Smooth muscle cell (in vitro differentiated cells): Measurements from ENCODE around the gene PDK1. TPM values are rescaled to one million over a fixed set of nuclear protein-coding genes. Genes with fewer than 3 reads are reported as not detected.

Source experiments
- DNase-seq: peaks from one replicate; lab custom pipeline; 2025; ENCODE audit not compliant: unreplicated experiment; lab: John Stamatoyannopoulos, UW
- H2AFZ ChIP-seq: fragments of 200-600 bp; sonication (generic); 2 replicates; pipeline ENCODE4 v1.6.0; 2016; ENCODE audit warnings: antibody characterized with exemption, low read depth, mild to moderate bottlenecking
- H3F3A ChIP-seq: fragments of 200-600 bp; sonication (generic); 2 replicates; pipeline ENCODE4 v1.6.0; 2017; ENCODE audit warnings: antibody characterized with exemption, low read depth
- H3K27ac ChIP-seq: fragments of 200-600 bp; sonication (generic); 2 replicates; pipeline ENCODE4 v1.5.1; 2016; ENCODE audit warnings: low read depth, mild to moderate bottlenecking
- H3K27me3 ChIP-seq: fragments of 200-600 bp; sonication (generic); 2 replicates; pipeline ENCODE4 v1.6.1; 2016; ENCODE audit warnings: low read depth, mild to moderate bottlenecking
- H3K36me3 ChIP-seq: fragments of 200-600 bp; sonication (generic); 2 replicates; pipeline ENCODE4 v1.5.1; 2016; ENCODE audit warnings: low read depth
- H3K4me1 ChIP-seq: fragments of 200-600 bp; sonication (generic); 2 replicates; pipeline ENCODE4 v1.5.1; 2016; ENCODE audit warnings: low read depth
- H3K4me2 ChIP-seq: fragments of 200-600 bp; sonication (generic); 2 replicates; pipeline ENCODE4 v1.6.0; 2016; ENCODE audit warnings: mild to moderate bottlenecking
- H3K4me3 ChIP-seq: fragments of 200-600 bp; sonication (generic); 2 replicates; pipeline ENCODE4 v1.5.1; 2016; ENCODE audit warnings: mild to moderate bottlenecking
- H3K79me2 ChIP-seq: fragments of 200-600 bp; sonication (generic); 2 replicates; pipeline ENCODE4 v1.6.0; 2016; ENCODE audit warnings: low read depth, mild to moderate bottlenecking
- H3K9ac ChIP-seq: fragments of 200-600 bp; sonication (generic); 2 replicates; pipeline ENCODE4 v1.6.0; 2016; ENCODE audit warnings: low read depth
- H3K9me3 ChIP-seq: fragments of 200-600 bp; sonication (generic); replicated peaks from 2 replicates; pipeline ENCODE4 v1.5.1; 2016; ENCODE audit warnings: low read depth
- H4K20me1 ChIP-seq: fragments of 200-600 bp; sonication (generic); 2 replicates; pipeline ENCODE4 v1.6.0; 2016; ENCODE audit warnings: low read depth
- WGBS: methylation state at CpG from one replicate; pipeline ENCODE4 v1.1.7; 2016; ENCODE audit warnings: low lambda C conversion rate; 5-methylcytosine and 5-hydroxymethylcytosine counted together
- polyA plus RNA-seq: library from polyadenylated mRNA; unstranded; fragments of >200 nt; fragmentation: Nextera tagmentation; extraction: Ambion mirVana; gene quantifications from 2 replicates; pipeline ENCODE4 v1.2.1, GENCODE V29; 2016
- total RNA-seq: library from RNA; depleted of rRNA; stranded (reverse); fragments of >200 nt; gene quantifications from 2 replicates; pipeline ENCODE4 v1.2.3, GENCODE V29; 2014
- TF ChIP-seq, protein P1 (sequence below): fragments of 200-600 bp; sonication (generic); IDR thresholded peaks from 2 replicates; pipeline ENCODE4 v1.5.1; 2017; ENCODE audit warnings: borderline replicate concordance, mild to moderate bottlenecking, antibody characterized with exemption; ENCODE audit not compliant: insufficient read depth, poor library complexity, severe bottlenecking

The PDK1 gene
- total and polyA plus RNA-seq, 2 experiments from 2014 or later, result 18.0 to 33.9 TPM

DNA sequence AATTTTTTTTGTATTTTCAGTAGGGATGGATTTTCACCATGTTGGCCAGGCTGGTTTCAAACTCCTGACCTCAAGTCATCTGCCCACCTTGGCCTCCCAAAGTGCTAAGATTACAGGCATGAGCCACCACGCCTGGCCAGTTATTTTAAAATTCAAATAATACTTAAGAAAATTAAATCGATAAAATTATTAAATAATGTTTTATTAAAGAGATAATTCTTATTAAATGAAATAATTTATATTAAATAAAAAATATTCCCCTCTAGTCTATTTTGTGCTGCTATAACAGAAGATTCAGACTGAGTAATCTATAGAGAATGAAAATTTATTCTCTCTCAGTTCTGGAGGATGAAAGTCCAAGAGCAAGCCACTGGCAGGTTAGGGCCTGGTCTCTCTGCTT, 61.2 kb downstream of the PDK1 start:
- DNase-seq, result no peak
- no peaks in the 10 kb centered on the region for H3K4me1 ChIP-seq
- H3K79me2 ChIP-seq, result no peaks in the 10 kb centered on the region
- H3K36me3 ChIP-seq, result no peaks in the 10 kb centered on the region
- H3K4me3 ChIP-seq, result no peak overlapping the region
- no peak overlapping the region for H3K4me2 ChIP-seq
- H3K27me3 ChIP-seq, result no peaks in the 10 kb centered on the region
- H3K27ac ChIP-seq, result no peak overlapping the region
- TF ChIP-seq, protein P1, sequence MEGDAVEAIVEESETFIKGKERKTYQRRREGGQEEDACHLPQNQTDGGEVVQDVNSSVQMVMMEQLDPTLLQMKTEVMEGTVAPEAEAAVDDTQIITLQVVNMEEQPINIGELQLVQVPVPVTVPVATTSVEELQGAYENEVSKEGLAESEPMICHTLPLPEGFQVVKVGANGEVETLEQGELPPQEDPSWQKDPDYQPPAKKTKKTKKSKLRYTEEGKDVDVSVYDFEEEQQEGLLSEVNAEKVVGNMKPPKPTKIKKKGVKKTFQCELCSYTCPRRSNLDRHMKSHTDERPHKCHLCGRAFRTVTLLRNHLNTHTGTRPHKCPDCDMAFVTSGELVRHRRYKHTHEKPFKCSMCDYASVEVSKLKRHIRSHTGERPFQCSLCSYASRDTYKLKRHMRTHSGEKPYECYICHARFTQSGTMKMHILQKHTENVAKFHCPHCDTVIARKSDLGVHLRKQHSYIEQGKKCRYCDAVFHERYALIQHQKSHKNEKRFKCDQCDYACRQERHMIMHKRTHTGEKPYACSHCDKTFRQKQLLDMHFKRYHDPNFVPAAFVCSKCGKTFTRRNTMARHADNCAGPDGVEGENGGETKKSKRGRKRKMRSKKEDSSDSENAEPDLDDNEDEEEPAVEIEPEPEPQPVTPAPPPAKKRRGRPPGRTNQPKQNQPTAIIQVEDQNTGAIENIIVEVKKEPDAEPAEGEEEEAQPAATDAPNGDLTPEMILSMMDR, result no peak
- H3K9ac ChIP-seq, result no peak overlapping the region
- peaks cover 13% of the 10 kb centered on the region for H4K20me1 ChIP-seq
- WGBS, result 99% methylated on average over 2 of the region's 2 CpGs
- no peak overlapping the region for H2AFZ ChIP-seq
- H3F3A ChIP-seq, result no peaks in the 10 kb centered on the region
- H3K9me3 ChIP-seq, result no peaks in the 10 kb centered on the region

DNA sequence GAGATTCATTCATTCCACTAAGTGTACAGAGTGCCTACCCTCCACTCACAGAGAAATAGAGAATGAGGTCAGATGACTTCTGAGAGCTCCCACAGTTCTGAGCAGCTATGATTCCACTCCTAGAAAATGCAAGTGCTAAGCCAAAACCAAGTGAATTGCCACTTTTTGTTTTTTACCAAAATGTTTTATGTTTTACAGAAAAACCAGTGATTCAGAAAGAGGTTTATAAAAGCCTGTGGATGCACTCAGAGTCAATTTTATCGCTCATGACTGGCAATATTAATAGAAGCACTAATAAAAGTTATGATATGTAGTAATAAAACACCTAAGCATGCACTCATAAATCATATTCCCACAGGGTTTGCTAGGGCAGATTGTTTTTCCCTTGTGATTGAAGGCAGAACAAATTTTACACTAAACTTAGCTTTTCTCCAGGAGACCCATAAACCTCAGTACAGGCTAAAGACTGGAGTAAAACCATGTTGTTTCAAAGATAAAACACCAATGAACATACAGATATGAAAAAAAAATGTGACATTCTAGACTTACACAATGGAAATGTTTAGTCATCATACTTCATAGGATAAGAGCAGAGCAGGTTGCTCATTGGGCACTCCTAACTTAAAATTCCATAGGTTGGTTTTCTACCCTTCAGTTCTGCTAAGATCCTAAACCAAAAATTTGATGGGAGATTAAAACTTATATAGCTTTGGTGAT, 67.5 kb downstream of the PDK1 start:
- H3K79me2 ChIP-seq, result no peaks in the 10 kb centered on the region
- H3K27ac ChIP-seq, result no peak overlapping the region
- no peaks in the 10 kb centered on the region for H3K4me1 ChIP-seq
- no peak overlapping the region for H3K4me3 ChIP-seq
- no peak overlapping the region for H2AFZ ChIP-seq
- no peaks in the 10 kb centered on the region for H3K9me3 ChIP-seq
- H3K27me3 ChIP-seq, result no peaks in the 10 kb centered on the region
- H3K4me2 ChIP-seq, result no peak overlapping the region
- H3F3A ChIP-seq, result no peaks in the 10 kb centered on the region
- DNase-seq, result no peak
- no peaks in the 10 kb centered on the region for H4K20me1 ChIP-seq
- no peak overlapping the region for H3K9ac ChIP-seq
- 97% methylated on average over 1 of the region's 1 CpG for WGBS
- H3K36me3 ChIP-seq, result no peaks in the 10 kb centered on the region
- TF ChIP-seq, protein P1, result no peak

DNA sequence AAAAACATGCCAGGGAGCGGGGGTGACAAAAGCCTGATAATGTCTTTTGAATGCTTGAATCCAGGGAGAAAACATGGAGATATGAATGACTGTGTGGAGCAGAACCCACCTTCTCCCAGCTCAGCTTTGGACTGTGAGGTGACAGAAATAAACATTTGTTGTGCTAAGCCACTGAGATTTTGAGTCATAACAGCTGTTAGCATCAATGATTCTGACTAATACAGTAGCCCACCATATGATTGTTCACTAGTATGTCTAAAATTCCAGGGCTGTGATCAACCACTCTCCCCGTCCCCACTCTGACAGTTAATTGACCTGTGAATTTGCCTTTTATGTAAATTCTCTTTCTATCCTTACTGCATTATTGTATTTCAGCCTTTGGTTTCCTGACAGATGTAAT, 69.1 kb downstream of the PDK1 start:
- H3K27me3 ChIP-seq, result no peaks in the 10 kb centered on the region
- H3K27ac ChIP-seq, result no peak overlapping the region
- no peak for DNase-seq
- H3K4me1 ChIP-seq, result no peaks in the 10 kb centered on the region
- no peaks in the 10 kb centered on the region for H4K20me1 ChIP-seq
- H3K36me3 ChIP-seq, result no peaks in the 10 kb centered on the region
- no peaks in the 10 kb centered on the region for H3K9me3 ChIP-seq
- no peak overlapping the region for H3K4me2 ChIP-seq
- no peak overlapping the region for H3K9ac ChIP-seq
- no peaks in the 10 kb centered on the region for H3K79me2 ChIP-seq
- H2AFZ ChIP-seq, result no peak overlapping the region
- TF ChIP-seq, protein P1, result no peak
- 95% methylated on average over 2 of the region's 2 CpGs for WGBS
- H3F3A ChIP-seq, result no peaks in the 10 kb centered on the region
- H3K4me3 ChIP-seq, result no peak overlapping the region

DNA sequence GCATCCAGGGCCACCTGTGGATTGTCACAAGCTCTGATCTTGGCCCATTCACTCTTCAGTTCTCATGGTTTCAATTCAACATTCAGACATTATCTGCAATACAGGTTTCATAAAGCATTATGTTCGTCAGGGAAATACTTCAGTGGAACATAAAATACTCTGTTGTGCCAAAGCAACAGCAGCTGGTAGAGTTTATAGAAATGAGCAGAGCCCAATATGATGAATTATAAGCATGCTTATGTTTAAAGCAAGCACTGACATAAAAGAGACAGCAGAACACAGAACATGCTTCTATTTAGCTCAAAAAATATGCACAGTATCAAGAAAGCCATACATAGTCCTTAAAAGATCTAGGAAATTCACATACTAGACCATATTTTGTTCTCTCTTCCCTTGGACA, 71.3 kb downstream of the PDK1 start:
- H3K9ac ChIP-seq, result no peak overlapping the region
- WGBS, result 90% methylated on average over 1 of the region's 1 CpG
- no peak overlapping the region for H3K4me2 ChIP-seq
- H2AFZ ChIP-seq, result no peak overlapping the region
- no peaks in the 10 kb centered on the region for H3K79me2 ChIP-seq
- no peaks in the 10 kb centered on the region for H3F3A ChIP-seq
- TF ChIP-seq, protein P1, result no peak
- no peaks in the 10 kb centered on the region for H3K4me1 ChIP-seq
- no peaks in the 10 kb centered on the region for H3K27me3 ChIP-seq
- no peaks in the 10 kb centered on the region for H3K36me3 ChIP-seq
- H3K27ac ChIP-seq, result no peak overlapping the region
- no peak for DNase-seq
- H4K20me1 ChIP-seq, result no peaks in the 10 kb centered on the region
- no peaks in the 10 kb centered on the region for H3K9me3 ChIP-seq
- H3K4me3 ChIP-seq, result no peak overlapping the region
